Measurements from ENCODE around the gene LEF1.

The LEF1 gene

DNA sequence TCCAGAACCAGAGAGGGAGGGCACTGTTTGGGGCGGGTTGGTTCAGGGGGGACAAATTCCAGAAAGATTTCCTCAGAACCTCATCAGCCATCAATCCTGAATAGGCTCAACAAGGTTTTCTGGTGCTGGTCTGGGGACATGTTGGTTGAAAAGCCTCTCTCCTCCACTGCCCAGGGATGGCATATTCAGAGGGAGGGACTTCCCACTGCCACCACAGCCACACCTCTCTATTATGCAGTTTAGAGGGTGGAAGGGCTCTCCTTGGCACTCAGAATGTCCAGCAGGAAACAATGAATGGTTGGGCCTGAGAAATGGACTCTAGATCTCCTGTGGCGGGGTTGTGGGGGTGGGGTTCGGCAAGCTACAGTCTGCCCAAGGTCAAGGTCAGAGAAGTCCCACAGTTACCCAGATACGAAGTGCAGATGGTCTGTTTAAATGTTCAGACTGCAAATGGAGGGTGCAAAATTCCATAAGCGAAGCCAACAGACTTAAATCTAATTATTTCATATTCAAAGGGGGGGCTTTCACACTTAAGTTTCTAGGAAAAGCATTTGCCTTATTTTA lies 70.7 kb downstream of the LEF1 start:
- DNase-seq (ENCODE audit: low spot score) = no peak
- TF ChIP-seq, protein P1, sequence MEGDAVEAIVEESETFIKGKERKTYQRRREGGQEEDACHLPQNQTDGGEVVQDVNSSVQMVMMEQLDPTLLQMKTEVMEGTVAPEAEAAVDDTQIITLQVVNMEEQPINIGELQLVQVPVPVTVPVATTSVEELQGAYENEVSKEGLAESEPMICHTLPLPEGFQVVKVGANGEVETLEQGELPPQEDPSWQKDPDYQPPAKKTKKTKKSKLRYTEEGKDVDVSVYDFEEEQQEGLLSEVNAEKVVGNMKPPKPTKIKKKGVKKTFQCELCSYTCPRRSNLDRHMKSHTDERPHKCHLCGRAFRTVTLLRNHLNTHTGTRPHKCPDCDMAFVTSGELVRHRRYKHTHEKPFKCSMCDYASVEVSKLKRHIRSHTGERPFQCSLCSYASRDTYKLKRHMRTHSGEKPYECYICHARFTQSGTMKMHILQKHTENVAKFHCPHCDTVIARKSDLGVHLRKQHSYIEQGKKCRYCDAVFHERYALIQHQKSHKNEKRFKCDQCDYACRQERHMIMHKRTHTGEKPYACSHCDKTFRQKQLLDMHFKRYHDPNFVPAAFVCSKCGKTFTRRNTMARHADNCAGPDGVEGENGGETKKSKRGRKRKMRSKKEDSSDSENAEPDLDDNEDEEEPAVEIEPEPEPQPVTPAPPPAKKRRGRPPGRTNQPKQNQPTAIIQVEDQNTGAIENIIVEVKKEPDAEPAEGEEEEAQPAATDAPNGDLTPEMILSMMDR (IDR thresholded peaks at IDR 0.05) = no peak
- H3K27ac ChIP-seq = no peak overlapping the region
- H3K4me3 ChIP-seq = no peak overlapping the region

DNA sequence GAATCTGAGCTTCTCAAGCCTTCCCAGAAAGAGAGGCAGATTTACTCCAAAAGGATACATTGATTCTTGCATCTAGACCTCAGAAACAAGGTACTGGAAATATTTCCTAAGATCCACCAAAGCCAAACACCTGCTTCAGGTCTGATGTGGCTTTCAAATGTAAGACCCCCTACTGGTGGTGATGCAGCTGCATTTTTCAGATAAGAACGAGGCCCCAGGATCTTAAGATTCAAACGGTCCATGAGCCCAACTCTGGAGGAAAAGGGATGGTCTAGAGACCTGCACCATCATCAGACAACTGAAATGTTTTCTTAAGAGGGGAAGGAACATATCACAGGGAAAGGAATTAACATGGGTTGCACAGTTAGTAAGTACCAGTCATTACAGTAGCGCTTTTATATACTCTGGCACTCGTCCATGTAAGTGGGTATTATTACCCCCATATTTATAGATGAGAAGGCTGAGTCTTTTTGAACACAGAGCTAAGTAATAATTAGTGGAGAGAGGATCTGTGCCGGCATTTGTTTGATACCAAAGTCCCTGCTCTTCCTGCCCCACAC lies 73.7 kb downstream of the LEF1 start:
- no peak for DNase-seq (ENCODE audit: low spot score)
- TF ChIP-seq, protein P1 (IDR thresholded peaks at IDR 0.05) = no peak
- Histone ChIP-seq H3K27ac (no peak overlapping the region), H3K4me3 (no peak overlapping the region)

DNA sequence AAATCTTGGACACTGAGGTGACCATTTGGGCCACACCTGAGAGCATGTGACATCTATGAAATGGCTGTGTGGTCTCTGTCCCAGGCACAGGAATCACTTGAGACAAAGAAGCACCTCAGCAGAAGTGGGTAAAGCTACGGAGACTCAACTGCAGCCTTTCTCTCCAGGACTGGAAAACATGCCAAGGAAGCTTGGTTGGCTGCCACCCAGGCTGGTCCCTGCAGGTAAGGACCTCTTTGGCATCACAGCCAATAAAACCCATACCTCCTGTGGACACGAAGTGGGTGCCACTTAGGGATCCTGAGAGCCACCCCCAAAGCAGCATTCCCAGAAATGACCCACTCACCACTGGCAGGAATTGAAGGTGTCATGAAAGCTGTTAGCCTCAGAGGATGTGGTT lies 74.6 kb downstream of the LEF1 start:
- Histone ChIP-seq H3K27ac (no peak overlapping the region), H3K4me3 (no peak overlapping the region)
- TF ChIP-seq, protein P1 (IDR thresholded peaks at IDR 0.05) = no peak
- no peak for DNase-seq (ENCODE audit: low spot score)

DNA sequence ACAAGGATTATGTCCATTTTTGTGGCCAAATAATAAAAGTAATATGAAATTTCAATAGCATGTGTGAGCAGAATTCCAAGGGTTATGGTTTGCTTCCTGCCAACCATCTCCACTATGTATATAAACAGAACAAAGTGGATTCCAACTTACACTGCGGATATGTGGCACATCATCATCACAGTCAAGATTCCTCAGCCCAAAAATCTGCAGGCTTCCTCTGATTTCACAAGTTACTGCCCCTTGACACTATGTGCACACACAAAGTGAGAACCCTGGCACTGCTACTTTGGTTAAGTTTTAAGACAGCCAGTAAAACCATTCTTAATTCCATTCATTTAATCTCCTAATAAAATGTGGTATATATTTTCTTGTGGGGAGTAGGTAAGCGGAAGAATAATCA lies 76.4 kb downstream of the LEF1 start:
- H3K27ac ChIP-seq = no peak overlapping the region
- TF ChIP-seq, protein P1 (IDR thresholded peaks at IDR 0.05) = no peak
- H3K4me3 ChIP-seq = no peak overlapping the region
- DNase-seq (ENCODE audit: low spot score) = no peak

DNA sequence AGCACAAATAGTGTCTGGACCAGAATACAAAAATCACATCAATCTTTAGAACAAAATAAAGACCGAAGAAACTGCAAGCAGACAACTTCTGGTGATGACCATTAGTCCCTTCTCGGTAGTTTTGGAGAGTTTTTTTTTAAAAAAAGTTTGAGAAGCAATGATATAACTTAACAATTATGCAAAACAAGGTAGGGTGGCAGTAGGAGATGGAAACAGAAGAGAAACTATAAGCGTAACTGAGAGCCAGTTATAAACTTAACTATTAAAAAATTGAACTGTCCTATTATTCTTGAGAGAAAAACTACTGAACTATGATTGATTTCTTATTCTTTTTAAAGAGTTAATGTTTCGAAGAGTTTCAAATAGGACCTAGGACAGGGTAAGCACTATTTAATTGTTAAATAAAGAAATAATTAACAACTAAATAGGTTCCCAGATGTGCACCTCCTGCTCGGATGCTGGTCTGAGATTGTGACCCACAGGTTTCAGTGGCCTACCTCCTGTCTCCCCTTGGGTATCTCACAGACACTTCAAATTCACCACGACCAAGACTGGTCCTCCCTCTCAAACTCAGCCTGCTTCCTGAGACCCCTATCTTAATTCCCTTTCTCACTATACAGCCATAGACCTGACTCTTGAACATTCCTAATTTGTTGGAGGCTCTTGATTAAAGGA lies 81.3 kb downstream of the LEF1 start:
- no peak overlapping the region for H3K4me3 ChIP-seq
- DNase-seq (ENCODE audit: low spot score) = no peak
- TF ChIP-seq, protein P1 (IDR thresholded peaks at IDR 0.05) = no peak
- no peak overlapping the region for H3K27ac ChIP-seq

DNA sequence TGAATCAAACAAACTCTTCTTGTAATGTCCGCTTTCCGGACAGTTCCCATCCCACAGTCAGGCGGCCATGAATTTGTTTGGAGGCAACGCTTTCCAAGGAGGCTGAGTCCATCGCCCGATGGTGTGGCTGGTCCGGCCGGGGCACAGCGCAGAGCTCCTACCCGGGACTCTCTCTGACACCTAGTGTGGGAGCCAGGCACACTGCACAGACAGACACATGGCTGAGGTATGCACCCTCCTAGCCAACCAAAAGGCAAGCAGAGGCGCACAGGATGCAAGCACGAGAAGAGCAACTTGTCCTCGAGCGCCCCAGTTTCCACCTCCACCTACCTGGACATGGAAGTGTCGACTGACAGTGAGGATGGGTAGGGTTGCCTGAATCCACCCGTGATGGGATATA lies 87.5 kb downstream of the LEF1 start:
- TF ChIP-seq, protein P1 (IDR thresholded peaks at IDR 0.05) = no peak
- H3K4me3 ChIP-seq = no peak overlapping the region
- H3K27ac ChIP-seq = no peak overlapping the region
- DNase-seq (ENCODE audit: low spot score) = no peak

DNA sequence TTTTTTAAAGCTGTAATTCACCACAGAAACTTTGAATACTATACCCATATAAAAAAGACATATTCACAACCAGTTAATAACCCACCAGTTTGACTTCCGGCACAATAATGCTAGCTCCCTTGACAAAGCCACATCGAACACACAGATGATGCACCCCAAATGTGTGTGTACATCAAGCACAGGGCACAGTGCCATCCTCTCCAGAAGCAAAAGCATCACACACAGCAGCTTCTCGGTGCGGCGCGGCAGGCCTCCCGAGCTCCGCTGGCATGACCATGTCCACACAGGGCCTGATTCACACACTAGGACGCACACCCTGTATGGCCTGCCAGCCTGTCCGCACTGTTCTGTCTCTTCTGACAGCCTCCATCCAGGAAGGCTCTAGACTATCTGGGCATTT lies 88.0 kb downstream of the LEF1 start:
- Histone ChIP-seq H3K27ac (no peak overlapping the region), H3K4me3 (no peak overlapping the region)
- TF ChIP-seq, protein P1 (IDR thresholded peaks at IDR 0.05) = no peak
- no peak for DNase-seq (ENCODE audit: low spot score)

Data from coronary artery (tissue), 2 donors.